ENCODE results near the gene SCRG1.

GRCh38 chr4:173420801-173421200, 21.9 kb upstream of the SCRG1 start:
- no peak for TF ChIP-seq POLR2A (IDR thresholded peaks at IDR 0.05; ENCODE audit: extremely low read depth, insufficient read length)
- no peak for TF ChIP-seq CTCF (IDR thresholded peaks at IDR 0.05; ENCODE audit: low read depth, low read length)

Data from NB4 (cell line).